Activated CD4-positive, alpha-beta T cell treated with anti-CD3 and anti-CD28 coated beads for 48 hours (primary cell): ENCODE measurements around the gene TFRC.
A peak's percentile ranks its signal among the peaks of the same experiment; 100 is the strongest.
"Not testable (repeated sequence)": the region's sequence is repeated elsewhere in the genome, so short reads cannot be mapped to it uniquely, and the experiment has no call there.

ENCODE experiments used
- DNase-seq: peaks from one replicate; pipeline ENCODE4 v3.0.0-alpha.2; 2020

The TFRC gene

GRCh38 chr3:196081002-196081833 lies 672 bp downstream of the TFRC start:
- peak; percentile 74 for DNase-seq

GRCh38 chr3:196080101-196080846 lies 1.6 kb downstream of the TFRC start:
- DNase-seq = not testable (repeated sequence)

GRCh38 chr3:196079682-196080081 lies 2.2 kb downstream of the TFRC start:
- DNase-seq = no peak

GRCh38 chr3:196075013-196075412 lies 6.9 kb downstream of the TFRC start:
- DNase-seq = no peak

GRCh38 chr3:196073255-196073753 lies 8.6 kb downstream of the TFRC start:
- DNase-seq = peak; percentile 67

- DNase-seq = no peak
Measured at GRCh38 chr3:196072313-196072712, 9.6 kb downstream of the TFRC start.

GRCh38 chr3:196068812-196069211 lies 13.1 kb downstream of the TFRC start:
- DNase-seq = not testable (repeated sequence)

GRCh38 chr3:196067439-196067838 lies 14.5 kb downstream of the TFRC start:
- no peak for DNase-seq

- no peak for DNase-seq
Measured at GRCh38 chr3:196063971-196064370, 17.9 kb downstream of the TFRC start.

- no peak for DNase-seq
Measured at GRCh38 chr3:196063456-196063855, 18.4 kb downstream of the TFRC start.

- DNase-seq = no peak
Measured at GRCh38 chr3:196063049-196063448, 18.8 kb downstream of the TFRC start.

- DNase-seq = no peak
Measured at GRCh38 chr3:196060834-196061233, 21.1 kb downstream of the TFRC start.

- no peak for DNase-seq
Measured at GRCh38 chr3:196057760-196058331, 24.0 kb downstream of the TFRC start.

GRCh38 chr3:196056371-196056770 lies 25.5 kb downstream of the TFRC start:
- DNase-seq = not testable (repeated sequence)

- DNase-seq = no peak
Measured at GRCh38 chr3:196055683-196056270, 26.1 kb downstream of the TFRC start.

GRCh38 chr3:196055240-196055639 lies 26.6 kb downstream of the TFRC start:
- DNase-seq = no peak

- DNase-seq = no peak
Measured at GRCh38 chr3:196054661-196055060, 27.2 kb downstream of the TFRC start.

- DNase-seq = no peak
Measured at GRCh38 chr3:196053487-196053886, 28.4 kb downstream of the TFRC start.

GRCh38 chr3:196051282-196052076 lies 30.4 kb downstream of the TFRC start:
- DNase-seq = no peak

- no peak for DNase-seq
Measured at GRCh38 chr3:196050597-196050996, 31.3 kb downstream of the TFRC start.

- no peak for DNase-seq
Measured at GRCh38 chr3:196049653-196050052, 32.2 kb downstream of the TFRC start.

- no peak for DNase-seq
Measured at GRCh38 chr3:196048922-196049598, 32.8 kb downstream of the TFRC start.
